SK-N-SH (cell line): ENCODE measurements around the gene PELI3.

Experiments
- EP300 ChIP-seq, 2 experiments: IDR thresholded peaks; 2 replicates each; pipeline versions ENCODE4 v1.4.0 to v1.6.1; 2012; ENCODE audit warnings: borderline replicate concordance in 1 of 2, low read depth in 1 of 2, low read length in 1 of 2
- EZH2phosphoT487 ChIP-seq: fragments of 200-600 bp; sonication (generic); IDR thresholded peaks from 2 replicates; pipeline ENCODE4 v1.6.1; 2017; ENCODE audit warnings: low read depth, mixed run types, mild to moderate bottlenecking, antibody characterized with exemption, moderate library complexity, borderline replicate concordance
- JUND ChIP-seq: IDR thresholded peaks from 2 replicates; pipeline ENCODE4 v1.4.0; 2012
- NFIC ChIP-seq: IDR thresholded peaks from 2 replicates; pipeline ENCODE4 v1.4.0; 2012; ENCODE audit warnings: borderline replicate concordance
- POLR2AphosphoS5 ChIP-seq: IDR thresholded peaks from 2 replicates; pipeline ENCODE4 v1.6.1; 2012; ENCODE audit warnings: low read depth, low read length
- RFX5 ChIP-seq: IDR thresholded peaks from 2 replicates; pipeline ENCODE4 v1.6.1; 2012; ENCODE audit warnings: mild to moderate bottlenecking, improper control_type of control experiment, low read length
- TF ChIP-seq, protein P1 (sequence below): fragments of 200-600 bp; sonication (generic); IDR thresholded peaks from 2 replicates; pipeline ENCODE4 v1.6.1; 2017; ENCODE audit warnings: antibody characterized with exemption, mild to moderate bottlenecking, moderate library complexity
- TF ChIP-seq, protein P2 (sequence below): fragments of 150-350 bp; IDR thresholded peaks from 2 replicates; pipeline ENCODE4 v1.6.1; 2016; ENCODE audit warnings: mild to moderate bottlenecking, low read depth, low read length

DNA sequence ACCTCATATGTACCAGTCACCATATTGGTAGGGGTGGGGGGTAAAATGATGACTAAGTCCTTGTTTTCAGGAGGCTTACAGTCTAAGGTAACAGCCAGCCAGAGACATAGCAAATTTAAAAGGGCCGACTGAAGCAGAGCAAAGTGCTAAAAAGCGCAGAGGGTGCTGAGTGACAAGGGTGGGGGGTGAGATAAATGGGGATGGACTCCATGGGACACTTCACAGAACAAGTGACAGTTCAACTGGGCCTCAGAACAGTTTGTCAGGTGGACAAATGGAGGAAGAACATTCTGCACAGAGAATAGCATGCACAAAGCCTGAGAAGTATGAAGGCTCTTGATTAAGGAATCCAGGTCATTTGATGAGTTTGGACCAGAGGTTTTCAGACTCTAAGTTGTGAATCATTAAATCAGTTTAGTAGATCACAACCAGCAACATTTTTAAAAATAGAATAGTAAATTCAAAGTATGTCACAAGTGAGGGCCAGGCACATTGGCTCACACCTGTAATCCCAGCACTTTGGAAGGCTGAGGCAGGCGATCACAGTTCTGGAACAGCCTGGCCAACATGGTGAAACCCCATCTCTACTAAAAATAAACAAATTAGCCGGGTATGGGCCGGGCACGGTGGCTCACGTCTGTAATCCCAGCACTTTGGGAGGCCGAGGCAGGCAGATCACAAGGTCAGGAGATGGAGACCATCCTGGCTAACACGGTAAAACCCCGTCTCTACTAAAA, 57.8 kb downstream of the PELI3 start:
- TF ChIP-seq RFX5 (no peak), POLR2AphosphoS5 (no peak), JUND (no peak), NFIC (no peak), EP300 (IDR thresholded peaks at IDR 0.05; ENCODE audit: borderline replicate concordance in 1 of 2, low read depth in 1 of 2, low read length in 1 of 2) (no peak), EZH2phosphoT487 (no peak)
- TF ChIP-seq, protein P1, sequence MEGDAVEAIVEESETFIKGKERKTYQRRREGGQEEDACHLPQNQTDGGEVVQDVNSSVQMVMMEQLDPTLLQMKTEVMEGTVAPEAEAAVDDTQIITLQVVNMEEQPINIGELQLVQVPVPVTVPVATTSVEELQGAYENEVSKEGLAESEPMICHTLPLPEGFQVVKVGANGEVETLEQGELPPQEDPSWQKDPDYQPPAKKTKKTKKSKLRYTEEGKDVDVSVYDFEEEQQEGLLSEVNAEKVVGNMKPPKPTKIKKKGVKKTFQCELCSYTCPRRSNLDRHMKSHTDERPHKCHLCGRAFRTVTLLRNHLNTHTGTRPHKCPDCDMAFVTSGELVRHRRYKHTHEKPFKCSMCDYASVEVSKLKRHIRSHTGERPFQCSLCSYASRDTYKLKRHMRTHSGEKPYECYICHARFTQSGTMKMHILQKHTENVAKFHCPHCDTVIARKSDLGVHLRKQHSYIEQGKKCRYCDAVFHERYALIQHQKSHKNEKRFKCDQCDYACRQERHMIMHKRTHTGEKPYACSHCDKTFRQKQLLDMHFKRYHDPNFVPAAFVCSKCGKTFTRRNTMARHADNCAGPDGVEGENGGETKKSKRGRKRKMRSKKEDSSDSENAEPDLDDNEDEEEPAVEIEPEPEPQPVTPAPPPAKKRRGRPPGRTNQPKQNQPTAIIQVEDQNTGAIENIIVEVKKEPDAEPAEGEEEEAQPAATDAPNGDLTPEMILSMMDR, result no peak
- TF ChIP-seq, protein P2, sequence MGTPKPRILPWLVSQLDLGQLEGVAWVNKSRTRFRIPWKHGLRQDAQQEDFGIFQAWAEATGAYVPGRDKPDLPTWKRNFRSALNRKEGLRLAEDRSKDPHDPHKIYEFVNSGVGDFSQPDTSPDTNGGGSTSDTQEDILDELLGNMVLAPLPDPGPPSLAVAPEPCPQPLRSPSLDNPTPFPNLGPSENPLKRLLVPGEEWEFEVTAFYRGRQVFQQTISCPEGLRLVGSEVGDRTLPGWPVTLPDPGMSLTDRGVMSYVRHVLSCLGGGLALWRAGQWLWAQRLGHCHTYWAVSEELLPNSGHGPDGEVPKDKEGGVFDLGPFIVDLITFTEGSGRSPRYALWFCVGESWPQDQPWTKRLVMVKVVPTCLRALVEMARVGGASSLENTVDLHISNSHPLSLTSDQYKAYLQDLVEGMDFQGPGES, result no peak
